GM12878 (cell line): ENCODE results near the gene FAM184B. TPM values are rescaled to one million over a fixed set of nuclear protein-coding genes. Genes with fewer than 3 reads are reported as not detected.
A peak's percentile ranks its signal among the peaks of the same experiment; 100 is the strongest.

Experiments
- ATAC-seq: fragments of 200-7000 bp; cut with Tn5 transposase; 3 replicates; pipeline ENCODE4 v1.9.1; 2020; ENCODE audit warnings: mild to moderate bottlenecking, moderate library complexity
- BruUV-seq: library from RNA; stranded (reverse); fragments of 400-500 nt; replicated peaks from 2 replicates; lab custom pipeline; 2021; lab: Mats Ljungman, UMichigan
- CTCF ChIA-PET: fragments of 300-600 bp; sonication (Branson Sonifier 250); formaldehyde crosslinking; extraction: SDS; loops from one replicate; lab custom pipeline; 2021; ENCODE audit warnings: inconsistent platforms; lab: Yijun Ruan, JAX
- POLR2A ChIA-PET: fragments of 350-600 bp; formaldehyde crosslinking; extraction: SDS; loops from one replicate; lab custom pipeline; 2021; ENCODE audit warnings: inconsistent platforms; lab: Charles Lee
- RAD21 ChIA-PET: fragments of 300-600 bp; sonication (Branson Sonifier 250); formaldehyde crosslinking; loops from one replicate; lab custom pipeline; 2023; ENCODE audit warnings: antibody characterized with exemption; ENCODE audit not compliant: unreplicated experiment; lab: Charles Lee
- SMC1A ChIA-PET: fragments of 300-600 bp; sonication (Branson Sonifier 250); formaldehyde crosslinking; loops from one replicate; lab custom pipeline; 2023; ENCODE audit not compliant: unreplicated experiment, uncharacterized antibody; lab: Charles Lee
- DNase-seq: peaks from one replicate; pipeline ENCODE4 v3.0.0-alpha.2; 2011; ENCODE audit warnings: low read depth, low spot score
- FAIRE-seq: peaks from 3 replicates; lab custom pipeline; 2011; peaks lifted over from hg19 to GRCh38; lab: Jason Lieb, UNC
- H2AFZ ChIP-seq: 2 replicates; pipeline ENCODE4 v1.6.0; 2011; ENCODE audit warnings: low read depth, low read length, control low read depth; ENCODE audit not compliant: control insufficient read depth
- H3K27ac ChIP-seq: 2 replicates; pipeline ENCODE4 v1.5.1; 2011; ENCODE audit warnings: control low read depth; ENCODE audit not compliant: control insufficient read depth, insufficient read depth
- H3K27me3 ChIP-seq, 2 experiments: replicated peaks in 1 of 2; 2 replicates each; pipeline versions ENCODE4 v1.6.0 to v1.6.1; 2011; ENCODE audit warnings: low read length in 1 of 2; ENCODE audit not compliant: control insufficient read depth in 2 of 2, insufficient read depth in 2 of 2
- H3K36me3 ChIP-seq, 2 experiments: 2 replicates each; pipeline ENCODE4 v1.5.1; 2011; ENCODE audit warnings: low read length in 1 of 2; ENCODE audit not compliant: control insufficient read depth in 2 of 2, insufficient read depth in 2 of 2
- H3K4me1 ChIP-seq: 2 replicates; pipeline ENCODE4 v1.6.1; 2011; ENCODE audit warnings: mild to moderate bottlenecking, low read length, moderate library complexity, mixed read lengths; ENCODE audit not compliant: control insufficient read depth, insufficient read depth
- H3K4me2 ChIP-seq: 2 replicates; pipeline ENCODE4 v1.6.0; 2011; ENCODE audit warnings: control low read depth; ENCODE audit not compliant: control insufficient read depth, insufficient read depth
- H3K4me3 ChIP-seq: fragments of 200-600 bp; sonication (generic); 2 replicates; pipeline ENCODE4 v1.5.1; 2016
- H3K79me2 ChIP-seq: 2 replicates; pipeline ENCODE4 v1.6.0; 2011; ENCODE audit warnings: low read length; ENCODE audit not compliant: control insufficient read depth, insufficient read depth
- H3K9ac ChIP-seq: 2 replicates; pipeline ENCODE4 v1.8.0; 2011; ENCODE audit warnings: low read length, control low read depth, mixed read lengths; ENCODE audit not compliant: control insufficient read depth, insufficient read depth
- H3K9me3 ChIP-seq: replicated peaks from 3 replicates; pipeline ENCODE4 v1.5.1; 2011; ENCODE audit warnings: mild to moderate bottlenecking, low read length; ENCODE audit not compliant: control insufficient read depth, insufficient read depth
- H4K20me1 ChIP-seq: 2 replicates; pipeline ENCODE4 v1.6.0; 2011; ENCODE audit not compliant: control insufficient read depth, insufficient read depth
- CTCF ChIP-seq, 3 experiments: IDR thresholded peaks in 2 of 3; conservative IDR thresholded peaks in 1 of 3; 2 replicates each; pipeline ENCODE4 v1.5.1; 2011; ENCODE audit warnings: low read depth in 3 of 3, low read length in 3 of 3, mild to moderate bottlenecking in 3 of 3, control low read depth in 2 of 3, moderate library complexity in 2 of 3, inconsistent platforms in 1 of 3, mixed read lengths in 1 of 3; ENCODE audit not compliant: control insufficient read depth in 2 of 3, insufficient read depth in 1 of 3; ENCODE audit errors: extremely low read depth in 1 of 3
- FOXM1 ChIP-seq: IDR thresholded peaks from 2 replicates; pipeline ENCODE4 v1.6.1; 2012; ENCODE audit warnings: low read depth, mild to moderate bottlenecking, inconsistent platforms, low read length, moderate library complexity
- RAD21 ChIP-seq: IDR thresholded peaks from 2 replicates; pipeline ENCODE4 v1.6.1; 2011; ENCODE audit warnings: mild to moderate bottlenecking, low read depth, low read length, moderate library complexity; ENCODE audit not compliant: insufficient read depth
- RUNX3 ChIP-seq: IDR thresholded peaks from 2 replicates; pipeline ENCODE4 v1.6.1; 2012; ENCODE audit warnings: low read length, inconsistent platforms
- SMC3 ChIP-seq: IDR thresholded peaks from 2 replicates; pipeline ENCODE4 v1.6.1; 2011; ENCODE audit warnings: low read length, improper control_type of control experiment, borderline replicate concordance
- SRF ChIP-seq, 2 experiments: IDR thresholded peaks; 2 replicates each; pipeline ENCODE4 v1.6.1; 2011; ENCODE audit warnings: low read depth in 2 of 2, low read length in 2 of 2, mild to moderate bottlenecking in 1 of 2, moderate library complexity in 1 of 2
- USF1 ChIP-seq: IDR thresholded peaks from 2 replicates; pipeline ENCODE4 v1.6.1; 2011; ENCODE audit warnings: borderline replicate concordance, low read depth, mild to moderate bottlenecking, moderate library complexity, mixed read lengths, low read length; ENCODE audit not compliant: insufficient read depth; ENCODE audit errors: extremely low read length
- WGBS: methylation state at CpG from one replicate; pipeline ENCODE4 v1.1.6; 2016; ENCODE audit warnings: low lambda C conversion rate; ENCODE audit not compliant: insufficient replicate concordance, insufficient coverage; ENCODE audit errors: missing lambda C conversion rate; 5-methylcytosine and 5-hydroxymethylcytosine counted together
- in situ Hi-C: fragments of 300-500 bp; cut with MboI; formaldehyde crosslinking; loops from 9 replicates; pipeline ENCODE4 v1.14.3; 2018; ENCODE audit warnings: mixed read lengths
- intact Hi-C: fragments of 100-400 bp; cut with micrococcal nuclease; formaldehyde crosslinking; loops from one replicate; pipeline ENCODE4 v1.14.2; 2022; ENCODE audit not compliant: unreplicated experiment
- polyA plus RNA-seq, 11 experiments: library from polyadenylated mRNA; depleted of rRNA in 4 of 11; unstranded in 6 of 11; stranded (reverse) in 5 of 11; fragments of >200 nt; fragmentation: Nextera tagmentation in 4 of 11; fragmentation: Illumina TruSeq in 1 of 11; extraction: Ambion mirVana in 4 of 11; extraction: Trizol in 1 of 11; gene quantifications; 1 replicate in 1 of 11; 2 replicates in 10 of 11; pipeline versions ENCODE4 v1.2.1 to v1.2.3, GENCODE V29; 2011 to 2016; ENCODE audit warnings: inconsistent platforms in 2 of 11, missing spikeins in 2 of 11, low read depth in 1 of 11
- total RNA-seq, 4 experiments: library from RNA; depleted of rRNA in 3 of 4; stranded (reverse); fragments of >200 nt in 3 of 4; fragmentation: Illumina TruSeq in 1 of 4; extraction: Trizol in 1 of 4; gene quantifications; 2 replicates each; pipeline versions ENCODE4 v1.2.1 to v1.2.3, GENCODE V29; 2013 to 2021

Gene FAM184B
- total and polyA plus RNA-seq, 10 of the 15 experiments (the other 5 are each of a cell fraction or from before 2014, with no cell fraction given) = under 0.01 TPM; not detected in 9

- Histone ChIP-seq H4K20me1 (no peaks in the 10 kb centered on the region), H2AFZ (no peak overlapping the region), H3K9me3 (no peaks in the 10 kb centered on the region; the same call in 2 of the 3 replicates), H3K79me2 (no peaks in the 10 kb centered on the region), H3K27me3 (no peaks in the 10 kb centered on the region)
- WGBS = 86% methylated on average over 1 of the region's 1 CpG
- DNase-seq = no peak
- SMC1A ChIA-PET = interaction anchor here (1.2 kb wide), 1 partner anchor 43 kb away, joined by 5 read pairs; no protein-coding TSS in a partner anchor
- peak; percentile 35 to 50 (median 42); a peak in 4 of 6 replicates for TF ChIP-seq CTCF (IDR thresholded peaks at IDR 0.05 in 2 of 3, conservative IDR thresholded peaks at IDR 0.05 in 1 of 3; ENCODE audit: control insufficient read depth in 2 of 3, extremely low read depth in 1 of 3, insufficient read depth in 1 of 3, low read depth in 3 of 3, low read length in 3 of 3)
- TF ChIP-seq FOXM1 = no peak
- peak; percentile 22; the same call in 1 of the 2 replicates for TF ChIP-seq SMC3
- peak; percentile 46 for TF ChIP-seq RAD21
- TF ChIP-seq, all 136 proteins: peak for 3
- ChIA-PET CTCF (interaction anchor here (0.9 to 2.0 kb wide), 5 partner anchors 14 to 213 kb away, joined by 3 to 13 read pairs (median 3); no protein-coding TSS in a partner anchor), RAD21 (no interaction called here), POLR2A (no interaction called here)
- intact Hi-C loops = loop anchor here (5.0 kb wide), 2 partner anchors 45 to 830 kb away; no protein-coding TSS in a partner anchor
- no TSS peak for BruUV-seq
- in situ Hi-C loops = no loop called here
- no peak overlapping the region for H3K27ac ChIP-seq
- no peak overlapping the region for H3K4me3 ChIP-seq
- FAIRE-seq (peak; percentile 59), ATAC-seq (peak; percentile 48; the same call in 2 of the 3 replicates)
- H3K4me2 ChIP-seq = no peak overlapping the region
- no peak overlapping the region for H3K9ac ChIP-seq
- no peaks in the 10 kb centered on the region for H3K36me3 ChIP-seq
- H3K4me1 ChIP-seq = no peaks in the 10 kb centered on the region
Measured at GRCh38 chr4:17762726-17763125, 18.7 kb downstream of the FAM184B start.

GRCh38 chr4:17761062-17761461 lies 20.4 kb downstream of the FAM184B start:
- WGBS = 7% methylated on average over 1 of the region's 1 CpG

More at GRCh38 chr4:17761062-17761461, 20.4 kb downstream of the FAM184B start:
- ChIA-PET RAD21 (no interaction called here), CTCF (no interaction called here), POLR2A (no interaction called here)
- Histone ChIP-seq H2AFZ (no peak overlapping the region), H3K9ac (no peak overlapping the region), H3K36me3 (no peaks in the 10 kb centered on the region), H3K4me1 (no peaks in the 10 kb centered on the region), H3K4me3 (no peak overlapping the region)
- in situ Hi-C loops (no loop called here), intact Hi-C loops (loop anchor here (5.0 kb wide), 2 partner anchors 46 to 831 kb away; no protein-coding TSS in a partner anchor)
- no TSS peak for BruUV-seq
- FAIRE-seq (no peak), DNase-seq (no peak), ATAC-seq (no peak)
- TF ChIP-seq RUNX3 (no peak), SRF (IDR thresholded peaks at IDR 0.05; ENCODE audit: low read depth in 2 of 2, low read length in 2 of 2) (peak; percentile 40 to 76; a peak in 3 of 4 replicates), USF1 (no peak)
- TF ChIP-seq, all 136 proteins: peak for 1
- Histone ChIP-seq H3K27ac (no peak overlapping the region), H3K4me2 (no peak overlapping the region), H3K9me3 (no peaks in the 10 kb centered on the region; the same call in 2 of the 3 replicates), H3K79me2 (no peaks in the 10 kb centered on the region), H3K27me3 (no peaks in the 10 kb centered on the region), H4K20me1 (no peaks in the 10 kb centered on the region)
- SMC1A ChIA-PET = no interaction called here
